PC-3 (cell line): ENCODE measurements around the gene ENO1. TPM values are rescaled to one million over a fixed set of nuclear protein-coding genes. Genes with fewer than 3 reads are reported as not detected.
"Not testable (repeated sequence)": the region's sequence is repeated elsewhere in the genome, so short reads cannot be mapped to it uniquely, and the experiment has no call there.

Experiments
- ATAC-seq: fragments of 200-7000 bp; cut with Tn5 transposase; 2 replicates; pipeline ENCODE4 v1.9.1; 2020; ENCODE audit warnings: mild to moderate bottlenecking, moderate library complexity
- BruUV-seq: library from RNA; stranded (reverse); fragments of 400-500 nt; replicated peaks from 2 replicates; lab custom pipeline; 2021; lab: Mats Ljungman, UMichigan
- CTCF ChIA-PET: fragments of 300-600 bp; sonication (Branson Sonifier 250); formaldehyde crosslinking; loops from one replicate; lab custom pipeline; 2022; ENCODE audit warnings: antibody characterized with exemption; lab: Charles Lee
- POLR2A ChIA-PET: fragments of 300-600 bp; sonication (Branson Sonifier 250); formaldehyde crosslinking; loops from one replicate; lab custom pipeline; 2022; ENCODE audit warnings: antibody characterized with exemption; ENCODE audit not compliant: unreplicated experiment; lab: Charles Lee
- DNase-seq: peaks from one replicate; pipeline ENCODE4 v3.0.0-alpha.2; 2015
- H2AFZ ChIP-seq: fragments of 300-600 bp; sonication (generic); 2 replicates; pipeline ENCODE4 v1.6.0; 2016; ENCODE audit warnings: antibody characterized with exemption, low read length
- H3F3A ChIP-seq: fragments of 300-600 bp; sonication (generic); one replicate; pipeline ENCODE4 v1.6.0; 2017; ENCODE audit warnings: antibody characterized with exemption, low read length, control low read depth, mild to moderate bottlenecking; ENCODE audit not compliant: unreplicated experiment
- H3K27ac ChIP-seq: fragments of 300-600 bp; sonication (generic); 2 replicates; pipeline ENCODE4 v1.5.1; 2016; ENCODE audit warnings: mild to moderate bottlenecking, low read length
- H3K27me3 ChIP-seq: fragments of 300-600 bp; sonication (generic); 2 replicates; pipeline ENCODE4 v1.6.1; 2016; ENCODE audit warnings: low read length, mixed read lengths
- H3K36me3 ChIP-seq: fragments of 300-600 bp; sonication (generic); 2 replicates; pipeline ENCODE4 v1.6.1; 2016; ENCODE audit warnings: low read depth, mixed run types, low read length, mixed read lengths
- H3K4me1 ChIP-seq: fragments of 300-600 bp; sonication (generic); 2 replicates; pipeline ENCODE4 v1.5.1; 2016; ENCODE audit warnings: low read length; ENCODE audit not compliant: insufficient read depth
- H3K4me2 ChIP-seq: fragments of 300-600 bp; sonication (generic); 2 replicates; pipeline ENCODE4 v1.6.0; 2016; ENCODE audit warnings: low read length
- H3K4me3 ChIP-seq: fragments of 300-600 bp; sonication (generic); 2 replicates; pipeline ENCODE4 v1.5.1; 2016; ENCODE audit warnings: mild to moderate bottlenecking, low read length, mixed read lengths
- H3K79me2 ChIP-seq: fragments of 300-600 bp; sonication (generic); 2 replicates; pipeline ENCODE4 v1.6.1; 2017; ENCODE audit warnings: low read length, mixed read lengths
- H3K9ac ChIP-seq: fragments of 300-600 bp; sonication (generic); 2 replicates; pipeline ENCODE4 v1.6.0; 2016; ENCODE audit warnings: mild to moderate bottlenecking, low read length
- H3K9me2 ChIP-seq: fragments of 300-600 bp; sonication (generic); replicated peaks from 2 replicates; pipeline ENCODE4 v1.6.1; 2016; ENCODE audit warnings: mixed run types, low read length, mixed read lengths
- H3K9me3 ChIP-seq: fragments of 300-600 bp; sonication (generic); 2 replicates; pipeline ENCODE4 v1.6.1; 2016; ENCODE audit warnings: low read length, mixed read lengths
- H4K20me1 ChIP-seq: fragments of 300-600 bp; sonication (generic); 2 replicates; pipeline ENCODE4 v1.6.1; 2016; ENCODE audit warnings: low read length, mixed read lengths
- EZH2 ChIP-seq: fragments of 300-600 bp; sonication (generic); IDR thresholded peaks from one replicate; pipeline ENCODE4 v1.6.1; 2017; ENCODE audit warnings: antibody characterized with exemption, mild to moderate bottlenecking, low read length; ENCODE audit not compliant: unreplicated experiment
- EZH2phosphoT487 ChIP-seq: fragments of 300-600 bp; sonication (generic); IDR thresholded peaks from 2 replicates; pipeline ENCODE4 v1.6.1; 2018; ENCODE audit warnings: mild to moderate bottlenecking, antibody characterized with exemption, low read length, borderline replicate concordance
- intact Hi-C: fragments of 100-400 bp; cut with micrococcal nuclease; formaldehyde crosslinking; loops from 2 replicates; pipeline ENCODE4 v1.9.0; 2023
- total RNA-seq: library from RNA; depleted of rRNA; stranded (reverse); fragments of >200 nt; gene quantifications from 2 replicates; pipeline ENCODE4 v1.2.3, GENCODE V29; 2014
- TF ChIP-seq, protein P1 (sequence below): fragments of 300-600 bp; sonication (generic); conservative IDR thresholded peaks from 2 replicates; pipeline ENCODE4 v1.5.1; 2017; ENCODE audit warnings: antibody characterized with exemption, low read depth, mild to moderate bottlenecking, low read length

ENO1 gene
- total RNA-seq, 1 experiment from 2014 or later: 3,712 TPM

DNA sequence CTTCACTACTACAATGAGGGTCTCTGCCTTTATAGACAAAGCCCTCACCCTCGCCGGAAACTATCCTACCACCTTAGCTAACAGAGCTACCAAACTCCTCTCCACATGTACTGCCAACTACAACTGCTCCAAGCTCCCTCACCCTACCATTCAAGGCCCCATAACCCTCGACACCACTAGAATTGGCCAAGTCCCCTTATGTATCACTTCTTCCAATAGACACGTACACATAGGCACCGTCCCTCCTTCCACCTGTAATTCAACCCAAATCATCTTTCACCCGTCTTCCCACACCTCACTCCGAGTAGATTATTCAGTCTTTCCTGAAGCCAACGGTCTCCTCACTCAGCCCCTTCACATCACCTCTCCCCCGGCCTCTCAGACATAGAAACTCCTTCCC is 47.5 kb upstream of the ENO1 start:
- H4K20me1 ChIP-seq: no peaks in the 10 kb centered on the region
- H3K9me2 ChIP-seq: no peaks in the 10 kb centered on the region
- POLR2A ChIA-PET: no interaction called here
- TF ChIP-seq EZH2phosphoT487: no peak
- TF ChIP-seq, protein P1, sequence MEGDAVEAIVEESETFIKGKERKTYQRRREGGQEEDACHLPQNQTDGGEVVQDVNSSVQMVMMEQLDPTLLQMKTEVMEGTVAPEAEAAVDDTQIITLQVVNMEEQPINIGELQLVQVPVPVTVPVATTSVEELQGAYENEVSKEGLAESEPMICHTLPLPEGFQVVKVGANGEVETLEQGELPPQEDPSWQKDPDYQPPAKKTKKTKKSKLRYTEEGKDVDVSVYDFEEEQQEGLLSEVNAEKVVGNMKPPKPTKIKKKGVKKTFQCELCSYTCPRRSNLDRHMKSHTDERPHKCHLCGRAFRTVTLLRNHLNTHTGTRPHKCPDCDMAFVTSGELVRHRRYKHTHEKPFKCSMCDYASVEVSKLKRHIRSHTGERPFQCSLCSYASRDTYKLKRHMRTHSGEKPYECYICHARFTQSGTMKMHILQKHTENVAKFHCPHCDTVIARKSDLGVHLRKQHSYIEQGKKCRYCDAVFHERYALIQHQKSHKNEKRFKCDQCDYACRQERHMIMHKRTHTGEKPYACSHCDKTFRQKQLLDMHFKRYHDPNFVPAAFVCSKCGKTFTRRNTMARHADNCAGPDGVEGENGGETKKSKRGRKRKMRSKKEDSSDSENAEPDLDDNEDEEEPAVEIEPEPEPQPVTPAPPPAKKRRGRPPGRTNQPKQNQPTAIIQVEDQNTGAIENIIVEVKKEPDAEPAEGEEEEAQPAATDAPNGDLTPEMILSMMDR: no peak
- no peak for TF ChIP-seq EZH2
- ATAC-seq (no peak), DNase-seq (no peak)
- H3K79me2 ChIP-seq: no peaks in the 10 kb centered on the region
- no peaks in the 10 kb centered on the region for H3K27me3 ChIP-seq
- H3K4me3 ChIP-seq: no peak overlapping the region
- H3K27ac ChIP-seq: no peak overlapping the region
- no peaks in the 10 kb centered on the region for H3K9me3 ChIP-seq
- CTCF ChIA-PET: no interaction called here
- no peak overlapping the region for H2AFZ ChIP-seq
- no peaks in the 10 kb centered on the region for H3K36me3 ChIP-seq
- BruUV-seq: no TSS peak
- H3K4me2 ChIP-seq: no peak overlapping the region
- no peaks in the 10 kb centered on the region for H3K4me1 ChIP-seq
- no peaks in the 10 kb centered on the region for H3F3A ChIP-seq
- no peak overlapping the region for H3K9ac ChIP-seq
- intact Hi-C loops: no loop called here

- H3F3A ChIP-seq: no peaks in the 10 kb centered on the region
- no TSS peak for BruUV-seq
- H3K4me1 ChIP-seq: no peaks in the 10 kb centered on the region
- H3K4me2 ChIP-seq: no peak overlapping the region
- H4K20me1 ChIP-seq: no peaks in the 10 kb centered on the region
- no peak overlapping the region for H2AFZ ChIP-seq
- intact Hi-C loops: no loop called here
- DNase-seq: no peak
- H3K27ac ChIP-seq: no peak overlapping the region
- no peaks in the 10 kb centered on the region for H3K9me3 ChIP-seq
- no peaks in the 10 kb centered on the region for H3K27me3 ChIP-seq
- no peak for ATAC-seq
- no peaks in the 10 kb centered on the region for H3K79me2 ChIP-seq
- no peaks in the 10 kb centered on the region for H3K36me3 ChIP-seq
- no peaks in the 10 kb centered on the region for H3K9me2 ChIP-seq
- no peak for TF ChIP-seq EZH2phosphoT487
- TF ChIP-seq EZH2: no peak
- TF ChIP-seq, protein P1: no peak
- ChIA-PET CTCF (no interaction called here), POLR2A (no interaction called here)
- H3K4me3 ChIP-seq: no peak overlapping the region
- H3K9ac ChIP-seq: no peak overlapping the region
These were observed 46.9 kb upstream of the ENO1 start for GRCh38 chr1:8925406-8925805.

DNA sequence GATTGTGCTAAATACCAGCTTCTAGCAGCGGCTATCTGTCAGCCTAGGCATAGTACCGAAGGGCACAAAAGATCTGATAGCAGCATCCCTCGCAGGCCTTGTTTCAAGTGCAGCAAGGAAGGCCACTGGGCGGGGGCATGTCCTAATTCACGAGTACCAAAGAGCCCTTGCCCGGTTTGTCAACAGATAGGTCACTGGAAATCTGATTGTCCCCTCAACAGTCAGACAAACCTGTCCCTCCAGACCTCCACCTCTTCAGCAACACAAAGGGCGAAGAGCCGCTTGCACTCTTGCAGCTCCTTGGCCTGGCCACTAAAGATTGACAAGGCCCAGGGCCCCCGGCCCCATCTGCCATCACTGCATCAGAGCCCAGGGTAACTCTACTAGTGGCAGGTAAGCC is 44.5 kb upstream of the ENO1 start:
- Histone ChIP-seq H3K27me3 (no peaks in the 10 kb centered on the region), H2AFZ (no peak overlapping the region), H3F3A (no peaks in the 10 kb centered on the region), H3K36me3 (no peaks in the 10 kb centered on the region), H3K79me2 (no peaks in the 10 kb centered on the region), H3K9ac (no peak overlapping the region), H3K27ac (no peak overlapping the region), H3K9me2 (no peaks in the 10 kb centered on the region), H3K4me2 (no peak overlapping the region), H3K4me1 (no peaks in the 10 kb centered on the region), H3K4me3 (no peak overlapping the region), H3K9me3 (no peaks in the 10 kb centered on the region), H4K20me1 (no peaks in the 10 kb centered on the region)
- ATAC-seq: no peak
- TF ChIP-seq EZH2: no peak
- TF ChIP-seq, protein P1: no peak
- no peak for TF ChIP-seq EZH2phosphoT487
- no peak for DNase-seq
- BruUV-seq: no TSS peak
- ChIA-PET POLR2A (no interaction called here), CTCF (interaction anchor here (1.0 kb wide), 1 partner anchor 82 kb away, joined by 3 read pairs; no protein-coding TSS in a partner anchor)
- intact Hi-C loops: no loop called here

- H3K79me2 ChIP-seq, H2AFZ ChIP-seq: not testable (repeated sequence)
These were observed 39.0 kb upstream of the ENO1 start for GRCh38 chr1:8917536-8917935.

More at GRCh38 chr1:8917536-8917935, 39.0 kb upstream of the ENO1 start:
- H4K20me1 ChIP-seq, H3K4me2 ChIP-seq, H3K9ac ChIP-seq, H3K27me3 ChIP-seq, H3K4me1 ChIP-seq, H3K4me3 ChIP-seq, H3K36me3 ChIP-seq, BruUV-seq, DNase-seq, H3K9me2 ChIP-seq, H3F3A ChIP-seq, POLR2A ChIA-PET, H3K9me3 ChIP-seq, H3K27ac ChIP-seq, ATAC-seq: not testable (repeated sequence)
- CTCF ChIA-PET: interaction anchor here (0.6 to 3.0 kb wide), 2 partner anchors 87 to 248 kb away, joined by 3 to 21 read pairs; no protein-coding TSS in a partner anchor
- intact Hi-C loops: loop anchor here (5.0 kb wide), 2 partner anchors 40 to 285 kb away; partner anchors contain the start of gene ENO1
